Neuron (in vitro differentiated cells): ENCODE data around the gene ITLN2.
"Not testable (repeated sequence)": the region's sequence is repeated elsewhere in the genome, so short reads cannot be mapped to it uniquely, and the experiment has no call there.

Experiments
- H2AFZ ChIP-seq: one replicate; pipeline ENCODE4 v1.6.1; 2013; ENCODE audit warnings: low read depth, mild to moderate bottlenecking, inconsistent platforms, low read length, moderate library complexity
- H3K27me3 ChIP-seq: one replicate; pipeline ENCODE4 v1.6.1; 2013; ENCODE audit warnings: low read length; ENCODE audit not compliant: insufficient read depth
- H3K36me3 ChIP-seq: one replicate; pipeline ENCODE4 v1.6.1; 2013; ENCODE audit warnings: low read length; ENCODE audit not compliant: insufficient read depth
- H3K4me1 ChIP-seq: one replicate; pipeline ENCODE4 v1.6.1; 2013; ENCODE audit warnings: low read length; ENCODE audit not compliant: insufficient read depth
- H3K4me3 ChIP-seq: 2 replicates; pipeline ENCODE4 v1.5.1; 2013; ENCODE audit warnings: mild to moderate bottlenecking, low read length, moderate library complexity
- H3K9me3 ChIP-seq: one replicate; pipeline ENCODE4 v1.6.1; 2013; ENCODE audit warnings: low read length

ITLN2 gene

DNA sequence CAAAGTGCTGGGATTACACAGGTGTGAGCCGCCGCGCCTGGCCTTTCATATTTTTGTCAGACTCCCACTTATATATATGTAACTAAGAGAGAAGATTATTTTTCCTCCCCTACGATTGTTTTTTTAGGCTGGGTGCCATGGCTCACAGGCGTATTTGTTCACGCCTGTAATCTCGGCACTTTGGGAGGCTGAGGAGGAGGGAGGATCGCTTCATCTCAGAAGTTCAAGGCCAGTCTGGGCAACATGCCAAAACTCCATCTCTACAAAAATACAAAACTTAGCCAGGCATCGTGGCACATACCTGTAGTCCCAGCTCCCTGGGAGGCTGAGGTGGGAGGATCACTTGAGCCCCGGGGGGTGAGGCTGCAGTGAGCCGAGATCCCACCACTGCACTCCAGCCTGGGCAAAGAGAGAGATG is 23.9 kb upstream of the ITLN2 start:
- Histone ChIP-seq H3K4me1 (no peaks in the 10 kb centered on the region), H3K36me3 (no peaks in the 10 kb centered on the region), H2AFZ (no peak overlapping the region), H3K4me3 (no peak overlapping the region), H3K27me3 (peaks cover 23% of the 10 kb centered on the region), H3K9me3 (no peaks in the 10 kb centered on the region)

DNA sequence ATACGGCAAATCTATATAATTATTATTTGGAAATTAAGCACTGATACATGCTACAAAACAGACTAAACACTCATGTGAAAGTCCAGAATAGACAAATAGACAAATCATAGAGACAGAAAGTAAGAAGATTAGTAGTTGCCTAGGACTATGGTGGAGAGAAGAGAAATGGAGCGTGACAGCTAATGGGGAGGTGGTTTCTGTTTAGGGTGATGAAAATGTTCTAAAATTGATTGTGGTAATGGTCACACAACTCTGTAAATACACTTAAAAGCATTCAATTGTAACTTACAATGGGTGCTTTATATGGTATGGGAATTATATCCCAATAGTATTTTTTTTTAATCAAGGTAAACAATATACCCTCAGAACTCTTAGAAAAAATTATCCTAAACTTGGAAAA is 20.4 kb upstream of the ITLN2 start:
- Histone ChIP-seq H3K27me3 (no peaks in the 10 kb centered on the region), H2AFZ (no peak overlapping the region), H3K4me3 (no peak overlapping the region), H3K36me3 (no peaks in the 10 kb centered on the region), H3K4me1 (peaks cover 18% of the 10 kb centered on the region), H3K9me3 (no peaks in the 10 kb centered on the region)

- H3K4me1 ChIP-seq, result peaks cover 18% of the 10 kb centered on the region
- no peak overlapping the region for H3K4me3 ChIP-seq
- H3K27me3 ChIP-seq, result no peaks in the 10 kb centered on the region
- H3K36me3 ChIP-seq, result no peaks in the 10 kb centered on the region
- H2AFZ ChIP-seq, result no peak overlapping the region
- no peaks in the 10 kb centered on the region for H3K9me3 ChIP-seq
These were observed 18.9 kb upstream of the ITLN2 start for GRCh38 chr1:160973491-160973890.

GRCh38 chr1:160972939-160973338 is 18.3 kb upstream of the ITLN2 start:
- Histone ChIP-seq H3K9me3 (no peaks in the 10 kb centered on the region), H3K4me3 (no peak overlapping the region), H3K4me1 (peaks cover 18% of the 10 kb centered on the region), H3K36me3 (no peaks in the 10 kb centered on the region), H2AFZ (no peak overlapping the region), H3K27me3 (no peaks in the 10 kb centered on the region)

DNA sequence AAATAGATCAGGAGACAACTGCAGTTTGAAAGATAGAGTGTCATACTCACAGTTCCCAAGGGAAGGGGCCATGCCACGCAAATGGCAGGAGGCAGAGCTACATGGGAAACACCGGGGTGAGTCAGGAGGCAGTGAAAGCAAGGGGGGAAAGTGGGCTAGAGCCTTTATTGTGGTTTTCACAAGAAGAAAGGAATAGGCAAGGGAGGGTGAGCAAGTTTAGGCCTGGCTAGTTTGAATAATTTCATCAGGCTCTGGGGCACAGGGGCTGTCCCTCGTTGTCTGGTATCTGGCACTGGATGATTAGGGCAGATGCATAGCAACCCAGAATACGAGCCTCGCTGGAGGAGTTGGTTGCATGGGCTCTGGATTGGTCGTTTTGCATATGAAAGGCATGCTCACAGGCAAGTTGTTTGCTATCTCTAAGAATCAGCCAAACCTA is 17.0 kb upstream of the ITLN2 start:
- Histone ChIP-seq H3K27me3 (no peaks in the 10 kb centered on the region), H2AFZ (no peak overlapping the region), H3K36me3 (no peaks in the 10 kb centered on the region), H3K4me3 (no peak overlapping the region), H3K9me3 (no peaks in the 10 kb centered on the region), H3K4me1 (peaks cover 18% of the 10 kb centered on the region)

DNA sequence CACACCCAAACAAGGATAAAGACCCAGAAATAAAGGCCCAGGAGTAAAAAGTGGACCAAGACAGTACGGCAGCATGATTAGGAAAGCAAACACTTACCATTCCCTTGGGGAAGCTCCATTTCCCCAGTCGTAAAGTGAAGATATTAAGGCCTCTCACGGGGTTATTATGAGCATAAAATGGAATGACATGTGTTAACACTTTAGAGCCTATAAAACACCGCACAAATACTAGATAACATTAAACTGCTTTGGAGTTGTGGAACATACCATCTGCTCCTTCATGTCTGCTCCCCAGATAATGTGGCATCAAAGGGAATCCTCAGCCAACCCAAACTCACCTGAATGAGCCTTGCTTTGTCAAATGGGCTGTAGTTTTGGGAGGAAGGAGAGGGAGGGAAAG is 8.9 kb upstream of the ITLN2 start:
- H3K4me1 ChIP-seq, result no peaks in the 10 kb centered on the region
- H3K27me3 ChIP-seq, result no peaks in the 10 kb centered on the region
- no peak overlapping the region for H3K4me3 ChIP-seq
- no peaks in the 10 kb centered on the region for H3K9me3 ChIP-seq
- H2AFZ ChIP-seq, result no peak overlapping the region
- H3K36me3 ChIP-seq, result no peaks in the 10 kb centered on the region

DNA sequence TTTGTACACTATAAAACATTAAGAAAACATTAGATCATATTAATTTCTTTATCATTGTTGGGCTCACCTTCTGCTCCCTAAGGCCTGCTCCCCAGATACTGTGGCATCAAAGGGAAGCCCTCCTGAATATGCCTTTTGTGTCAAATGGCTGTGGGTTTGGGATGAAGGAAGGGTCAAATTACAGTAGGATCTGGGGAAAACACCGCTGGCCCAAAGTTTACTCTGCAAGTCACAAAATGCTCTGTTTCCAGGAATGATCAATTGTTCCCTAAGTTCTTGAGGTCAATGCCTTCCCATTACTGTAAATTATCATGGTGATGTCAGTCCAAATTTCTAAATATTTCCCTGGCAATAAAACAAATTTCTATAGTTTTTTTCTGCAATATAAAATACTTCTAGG is 6.8 kb upstream of the ITLN2 start:
- Histone ChIP-seq H2AFZ (no peak overlapping the region), H3K9me3 (no peaks in the 10 kb centered on the region), H3K36me3 (no peaks in the 10 kb centered on the region), H3K27me3 (no peaks in the 10 kb centered on the region), H3K4me3 (no peak overlapping the region), H3K4me1 (no peaks in the 10 kb centered on the region)

DNA sequence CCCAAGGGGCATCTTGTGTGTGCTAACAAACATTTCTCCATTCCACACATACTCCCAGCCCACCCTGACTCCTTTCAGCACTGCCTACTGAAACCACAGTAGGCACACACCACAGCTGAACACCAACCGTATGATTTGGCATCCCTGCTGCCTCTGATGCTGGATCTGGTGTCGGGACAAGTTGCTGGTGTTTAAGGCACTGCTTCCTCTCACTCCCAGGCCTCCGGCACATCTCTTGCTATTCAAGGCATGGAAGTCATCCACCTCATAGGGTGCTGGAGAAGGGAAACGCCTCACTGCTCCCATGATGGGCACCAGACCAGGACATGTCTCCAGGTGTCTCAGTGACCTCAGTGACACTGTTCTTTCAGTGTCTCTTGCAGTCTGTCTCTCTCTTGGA is 2.4 kb upstream of the ITLN2 start:
- Histone ChIP-seq H3K9me3 (no peaks in the 10 kb centered on the region), H2AFZ (no peak overlapping the region), H3K4me1 (no peaks in the 10 kb centered on the region), H3K36me3 (no peaks in the 10 kb centered on the region), H3K27me3 (no peaks in the 10 kb centered on the region), H3K4me3 (no peak overlapping the region)

DNA sequence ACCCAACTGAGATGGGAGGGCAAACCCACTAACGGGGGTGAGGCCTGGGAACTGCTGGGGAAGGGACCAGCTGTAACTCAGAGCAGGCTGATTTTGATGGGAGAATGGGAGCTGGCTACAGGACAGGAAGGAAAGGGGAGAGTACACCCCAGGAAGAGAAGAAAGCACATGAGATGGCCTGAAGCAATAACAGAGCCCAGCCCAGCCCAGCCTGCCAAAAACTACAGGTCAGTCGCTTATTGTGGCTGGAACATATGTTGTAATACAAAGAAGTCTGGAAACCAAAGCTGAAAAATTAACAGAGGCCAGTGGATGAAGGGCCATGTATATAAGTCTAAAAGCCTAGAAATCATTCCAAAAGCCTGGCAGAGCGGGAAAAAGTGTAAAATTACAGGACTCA is 1.6 kb downstream of the ITLN2 start:
- H3K4me1 ChIP-seq, result no peaks in the 10 kb centered on the region
- H2AFZ ChIP-seq, result no peak overlapping the region
- no peaks in the 10 kb centered on the region for H3K36me3 ChIP-seq
- no peak overlapping the region for H3K4me3 ChIP-seq
- no peaks in the 10 kb centered on the region for H3K9me3 ChIP-seq
- H3K27me3 ChIP-seq, result no peaks in the 10 kb centered on the region

- H3K4me3 ChIP-seq, result no peak overlapping the region
- no peaks in the 10 kb centered on the region for H3K27me3 ChIP-seq
- H3K9me3 ChIP-seq, result no peaks in the 10 kb centered on the region
- no peaks in the 10 kb centered on the region for H3K36me3 ChIP-seq
- no peaks in the 10 kb centered on the region for H3K4me1 ChIP-seq
- H2AFZ ChIP-seq, result no peak overlapping the region
These were observed 2.5 kb downstream of the ITLN2 start for GRCh38 chr1:160952129-160952510.

GRCh38 chr1:160951443-160952128 is 3.0 kb downstream of the ITLN2 start:
- H2AFZ ChIP-seq, result no peak overlapping the region
- H3K36me3 ChIP-seq, result no peaks in the 10 kb centered on the region
- H3K27me3 ChIP-seq, result no peaks in the 10 kb centered on the region
- H3K4me3 ChIP-seq, result no peak overlapping the region
- no peaks in the 10 kb centered on the region for H3K9me3 ChIP-seq
- H3K4me1 ChIP-seq, result no peaks in the 10 kb centered on the region

- Histone ChIP-seq H3K4me3 (no peak overlapping the region), H3K36me3 (no peaks in the 10 kb centered on the region), H3K4me1 (no peaks in the 10 kb centered on the region), H3K9me3 (no peaks in the 10 kb centered on the region), H2AFZ (no peak overlapping the region), H3K27me3 (no peaks in the 10 kb centered on the region)
These were observed 4.0 kb downstream of the ITLN2 start for GRCh38 chr1:160950657-160951056.

DNA sequence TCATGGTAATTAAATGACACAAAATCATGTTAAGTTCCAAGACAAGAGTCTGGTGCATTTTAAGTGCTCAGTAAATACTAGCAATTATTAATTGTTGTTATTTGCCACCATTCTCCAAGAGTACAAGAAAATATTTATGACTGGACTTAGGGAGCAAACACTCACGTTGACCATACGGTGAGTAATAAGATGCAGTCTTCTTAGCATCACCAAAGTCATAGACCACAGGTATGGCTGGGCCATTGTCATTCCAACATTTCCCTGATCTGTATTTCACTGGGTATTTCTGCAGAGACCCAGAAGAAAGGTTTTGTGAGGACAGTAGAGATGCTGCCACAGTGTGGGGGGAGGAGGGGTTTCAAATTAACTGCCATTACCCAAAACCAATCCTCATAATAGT is 4.7 kb downstream of the ITLN2 start:
- no peak overlapping the region for H2AFZ ChIP-seq
- no peaks in the 10 kb centered on the region for H3K27me3 ChIP-seq
- H3K9me3 ChIP-seq, result no peaks in the 10 kb centered on the region
- H3K4me1 ChIP-seq, result no peaks in the 10 kb centered on the region
- H3K4me3 ChIP-seq, result no peak overlapping the region
- H3K36me3 ChIP-seq, result no peaks in the 10 kb centered on the region

GRCh38 chr1:160949216-160949880 is 5.3 kb downstream of the ITLN2 start:
- H3K4me3 ChIP-seq, H3K36me3 ChIP-seq, H3K27me3 ChIP-seq, H3K4me1 ChIP-seq, H2AFZ ChIP-seq, H3K9me3 ChIP-seq: not testable (repeated sequence)
